ENCODE results near the gene NFYB.

- TF ChIP-seq, protein P1, sequence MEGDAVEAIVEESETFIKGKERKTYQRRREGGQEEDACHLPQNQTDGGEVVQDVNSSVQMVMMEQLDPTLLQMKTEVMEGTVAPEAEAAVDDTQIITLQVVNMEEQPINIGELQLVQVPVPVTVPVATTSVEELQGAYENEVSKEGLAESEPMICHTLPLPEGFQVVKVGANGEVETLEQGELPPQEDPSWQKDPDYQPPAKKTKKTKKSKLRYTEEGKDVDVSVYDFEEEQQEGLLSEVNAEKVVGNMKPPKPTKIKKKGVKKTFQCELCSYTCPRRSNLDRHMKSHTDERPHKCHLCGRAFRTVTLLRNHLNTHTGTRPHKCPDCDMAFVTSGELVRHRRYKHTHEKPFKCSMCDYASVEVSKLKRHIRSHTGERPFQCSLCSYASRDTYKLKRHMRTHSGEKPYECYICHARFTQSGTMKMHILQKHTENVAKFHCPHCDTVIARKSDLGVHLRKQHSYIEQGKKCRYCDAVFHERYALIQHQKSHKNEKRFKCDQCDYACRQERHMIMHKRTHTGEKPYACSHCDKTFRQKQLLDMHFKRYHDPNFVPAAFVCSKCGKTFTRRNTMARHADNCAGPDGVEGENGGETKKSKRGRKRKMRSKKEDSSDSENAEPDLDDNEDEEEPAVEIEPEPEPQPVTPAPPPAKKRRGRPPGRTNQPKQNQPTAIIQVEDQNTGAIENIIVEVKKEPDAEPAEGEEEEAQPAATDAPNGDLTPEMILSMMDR (IDR thresholded peaks at IDR 0.05; ENCODE audit: low read depth, low read length, poor library complexity, severe bottlenecking) = no peak
- TF ChIP-seq EZH2phosphoT487 (IDR thresholded peaks at IDR 0.05; ENCODE audit: borderline replicate concordance, low read length) = no peak
These were observed 14.8 kb upstream of the NFYB start for GRCh38 chr12:104152685-104153241.
